ENCODE results near the gene ACAT1. TPM values are rescaled to one million over a fixed set of nuclear protein-coding genes. Genes with fewer than 3 reads are reported as not detected.

The ACAT1 gene
- total and polyA plus RNA-seq, 2 experiments from 2014 or later = 69.3 to 139 TPM

DNA sequence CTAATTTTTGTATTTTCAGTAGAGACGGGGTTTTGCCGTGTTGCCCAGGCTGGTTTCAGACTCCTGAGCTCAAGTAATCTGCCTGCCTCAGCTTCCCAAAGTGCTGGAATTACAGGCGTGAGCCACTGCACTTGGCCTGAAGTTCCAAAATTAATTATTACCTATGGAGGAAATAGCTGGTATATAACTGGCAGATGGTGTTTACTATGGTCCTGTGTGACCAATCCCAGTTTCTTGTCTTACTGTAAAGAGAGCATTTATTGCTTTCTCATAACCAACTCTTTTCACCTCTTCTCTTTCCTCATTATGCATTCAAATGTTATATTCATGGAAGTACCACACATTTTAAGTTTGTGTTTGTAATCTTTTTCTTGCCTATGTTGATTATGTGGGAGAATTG, 24.2 kb upstream of the ACAT1 start:
- Histone ChIP-seq H3K9me3 (ENCODE audit: low read depth) (no peaks in the 10 kb centered on the region), H3K36me3 (peaks cover 51% of the 10 kb centered on the region)
- no peak for DNase-seq (ENCODE audit: low read depth in 1 of 2, low spot score in 1 of 2)

GRCh38 chr11:108101090-108101775, 20.1 kb upstream of the ACAT1 start:
- Histone ChIP-seq H3K4me3 (no peak overlapping the region), H3K4me1 (ENCODE audit: low read depth) (no peaks in the 10 kb centered on the region), H3K27ac (no peak overlapping the region), H3K36me3 (peaks cover 47% of the 10 kb centered on the region), H3K27me3 (no peaks in the 10 kb centered on the region), H3K9me3 (ENCODE audit: low read depth) (no peaks in the 10 kb centered on the region)
- TF ChIP-seq CTCF (IDR thresholded peaks at IDR 0.05; ENCODE audit: low read depth, low read length) = no peak
- no peak for DNase-seq (ENCODE audit: low read depth in 1 of 2, low spot score in 1 of 2)

More for the DNA sequence above, 24.2 kb upstream of the ACAT1 start:
- H3K4me3 ChIP-seq = no peak overlapping the region
- H3K27ac ChIP-seq = no peak overlapping the region
- no peaks in the 10 kb centered on the region for H3K27me3 ChIP-seq
- no peak for TF ChIP-seq CTCF (IDR thresholded peaks at IDR 0.05; ENCODE audit: low read depth, low read length)
- no peaks in the 10 kb centered on the region for H3K4me1 ChIP-seq (ENCODE audit: low read depth)

DNA sequence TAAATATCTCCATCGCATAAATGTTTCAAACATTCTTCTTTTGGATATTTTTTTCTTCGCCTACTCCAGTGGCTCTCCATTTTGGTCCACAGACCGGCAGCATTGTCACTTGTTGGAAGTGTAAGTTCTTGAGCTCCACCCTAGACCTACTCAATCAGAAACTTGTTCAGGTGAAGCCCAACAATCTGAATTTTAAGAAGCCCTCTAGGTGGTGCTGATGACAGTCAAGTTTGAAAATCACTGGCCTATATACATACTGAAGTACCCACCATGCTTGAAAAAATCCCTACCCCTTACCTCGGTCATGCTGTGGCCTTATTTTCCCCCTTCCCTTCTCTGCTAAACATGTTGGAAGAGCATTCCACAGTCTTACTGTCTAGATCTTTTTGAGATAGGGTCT, 10.2 kb upstream of the ACAT1 start:
- H3K27ac ChIP-seq = no peak overlapping the region
- no peak for DNase-seq (ENCODE audit: low read depth in 1 of 2, low spot score in 1 of 2)
- no peak overlapping the region for H3K4me3 ChIP-seq
- TF ChIP-seq CTCF (IDR thresholded peaks at IDR 0.05; ENCODE audit: low read depth, low read length) = no peak
- no peaks in the 10 kb centered on the region for H3K4me1 ChIP-seq (ENCODE audit: low read depth)
- H3K9me3 ChIP-seq (ENCODE audit: low read depth) = no peaks in the 10 kb centered on the region
- no peaks in the 10 kb centered on the region for H3K27me3 ChIP-seq
- peaks cover 4% of the 10 kb centered on the region for H3K36me3 ChIP-seq

GRCh38 chr11:108112057-108112456, 9.3 kb upstream of the ACAT1 start:
- Histone ChIP-seq H3K4me3 (no peak overlapping the region), H3K36me3 (peaks cover 2% of the 10 kb centered on the region), H3K9me3 (ENCODE audit: low read depth) (no peaks in the 10 kb centered on the region), H3K4me1 (ENCODE audit: low read depth) (no peaks in the 10 kb centered on the region), H3K27me3 (no peaks in the 10 kb centered on the region), H3K27ac (no peak overlapping the region)
- no peak for DNase-seq (ENCODE audit: low read depth in 1 of 2, low spot score in 1 of 2)
- TF ChIP-seq CTCF (IDR thresholded peaks at IDR 0.05; ENCODE audit: low read depth, low read length) = no peak

GRCh38 chr11:108115500-108116140, 5.7 kb upstream of the ACAT1 start:
- TF ChIP-seq CTCF (IDR thresholded peaks at IDR 0.05; ENCODE audit: low read depth, low read length) = no peak
- Histone ChIP-seq H3K27ac (peak overlapping the region; percentile 46), H3K27me3 (no peaks in the 10 kb centered on the region), H3K36me3 (no peaks in the 10 kb centered on the region), H3K4me1 (ENCODE audit: low read depth) (no peaks in the 10 kb centered on the region), H3K9me3 (ENCODE audit: low read depth) (no peaks in the 10 kb centered on the region), H3K4me3 (no peak overlapping the region)
- DNase-seq (ENCODE audit: low read depth in 1 of 2, low spot score in 1 of 2) = peak; percentile 21 to 92

Data from cardiac muscle cell (in vitro differentiated cells and primary cell).